Measurements from ENCODE around the gene PDXP.

PDXP gene

DNA sequence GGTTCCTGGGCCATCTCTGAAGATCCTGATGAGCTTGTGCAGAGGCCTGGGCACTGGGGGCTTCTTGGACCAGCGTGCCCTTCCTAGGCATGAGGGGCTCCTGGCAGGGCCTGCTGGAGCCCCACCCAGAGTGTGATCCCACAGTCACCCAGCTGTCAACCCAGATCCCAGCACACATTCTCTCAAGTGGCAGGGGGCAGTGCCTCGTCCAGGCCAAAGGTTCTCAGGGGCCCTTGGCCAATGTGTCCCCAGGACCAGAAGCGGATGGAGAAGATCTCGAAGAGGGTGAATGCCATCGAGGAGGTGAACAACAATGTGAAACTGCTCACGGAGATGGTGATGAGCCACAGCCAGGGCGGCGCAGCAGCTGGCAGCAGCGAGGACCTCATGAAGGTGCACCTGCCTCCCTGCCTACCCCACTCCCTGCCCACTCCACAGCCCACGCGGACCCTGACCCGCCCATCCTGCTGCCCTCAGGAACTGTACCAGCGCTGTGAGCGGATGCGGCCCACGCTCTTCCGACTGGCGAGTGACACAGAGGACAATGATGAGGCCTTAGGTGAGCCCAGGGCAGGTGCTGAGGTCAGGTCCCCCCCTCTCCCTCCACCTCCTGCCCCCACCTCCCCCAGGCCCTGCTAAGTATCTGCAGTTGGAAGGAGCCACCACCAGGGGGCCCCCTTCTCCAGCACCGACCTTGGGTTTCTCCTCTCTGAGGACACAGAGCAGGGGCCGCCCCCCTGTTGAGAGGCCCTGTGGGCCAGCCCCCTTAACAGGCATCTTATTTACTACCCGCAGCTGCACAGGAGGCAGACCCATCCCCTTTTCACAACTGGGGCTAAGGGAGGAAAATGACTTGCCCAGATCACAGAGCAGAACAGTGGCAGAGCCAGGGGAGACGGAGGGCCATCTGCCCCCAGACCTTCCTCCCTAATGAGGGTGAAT is 35.2 kb upstream of the PDXP start:
- CTCF ChIA-PET, result interaction anchor here (0.7 to 28.2 kb wide), 10 partner anchors 9 to 53 kb away, joined by 3 to 506 read pairs (median 4); partner anchors contain the start of genes LGALS1 and NOL12
- Mint-ChIP-seq H3K36me3 (peaks cover 34% of the 10 kb centered on the region), H3K27ac (peak overlapping the region; percentile 83), H3K9me3 (no peaks in the 10 kb centered on the region), H3K4me1 (peaks cover 43% of the 10 kb centered on the region), H3K27me3 (no peaks in the 10 kb centered on the region), H3K4me3 (no peak overlapping the region)
- DNase-seq, result peak; percentile 84

DNA sequence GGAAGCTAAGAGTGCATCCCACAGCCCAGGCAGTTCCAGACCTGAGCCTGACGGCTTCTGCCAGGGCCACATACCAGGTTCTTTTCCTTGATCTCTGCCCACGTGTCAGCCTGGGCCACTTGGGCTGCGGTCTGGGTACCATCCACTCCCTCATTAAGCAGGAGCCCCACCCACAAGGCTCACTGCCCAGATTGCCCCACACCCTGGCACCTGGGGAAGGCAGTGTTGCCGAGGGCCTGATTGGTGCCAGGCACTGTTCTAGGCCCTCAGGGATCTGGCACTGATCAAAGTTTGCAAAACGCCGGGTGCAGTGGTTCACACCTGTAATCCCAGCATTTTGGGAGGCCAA is 34.5 kb upstream of the PDXP start:
- peaks cover 49% of the 10 kb centered on the region for H3K4me1 Mint-ChIP-seq
- H3K4me3 Mint-ChIP-seq, result no peak overlapping the region
- H3K36me3 Mint-ChIP-seq, result peaks cover 31% of the 10 kb centered on the region
- peak overlapping the region; percentile 83 for H3K27ac Mint-ChIP-seq
- CTCF ChIA-PET, result interaction anchor here (0.7 to 28.2 kb wide), 6 partner anchors 9 to 52 kb away, joined by 3 to 506 read pairs (median 6); partner anchors contain the start of genes LGALS1 and NOL12
- no peak for DNase-seq
- H3K27me3 Mint-ChIP-seq, result no peaks in the 10 kb centered on the region
- no peaks in the 10 kb centered on the region for H3K9me3 Mint-ChIP-seq

DNA sequence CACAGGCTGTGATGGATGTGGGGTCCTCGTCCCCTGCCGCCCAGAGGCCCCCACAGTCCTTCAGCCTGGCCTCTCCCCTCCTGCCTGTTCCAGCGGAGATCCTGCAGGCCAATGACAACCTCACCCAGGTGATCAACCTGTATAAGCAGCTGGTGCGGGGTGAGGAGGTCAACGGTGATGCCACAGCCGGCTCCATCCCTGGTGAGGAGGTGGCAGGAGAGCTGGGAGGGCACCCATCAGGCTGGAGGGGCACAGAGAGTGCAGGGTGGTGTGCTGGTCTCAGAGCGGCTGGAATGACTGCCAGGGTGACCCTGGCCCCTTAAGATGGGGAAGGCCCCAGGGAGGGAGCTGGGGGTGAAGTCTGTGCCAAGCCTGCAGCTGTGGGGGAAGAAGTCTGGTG is 33.6 kb upstream of the PDXP start:
- peak overlapping the region; percentile 73 for H3K27ac Mint-ChIP-seq
- no peak overlapping the region for H3K4me3 Mint-ChIP-seq
- no peaks in the 10 kb centered on the region for H3K27me3 Mint-ChIP-seq
- no peak for DNase-seq
- peaks cover 28% of the 10 kb centered on the region for H3K36me3 Mint-ChIP-seq
- peaks cover 52% of the 10 kb centered on the region for H3K4me1 Mint-ChIP-seq
- H3K9me3 Mint-ChIP-seq, result no peaks in the 10 kb centered on the region
- CTCF ChIA-PET, result interaction anchor here (1.1 to 28.2 kb wide), 6 partner anchors 9 to 51 kb away, joined by 3 to 506 read pairs (median 8); partner anchors contain the start of genes LGALS1, NOL12 and PDXP

DNA sequence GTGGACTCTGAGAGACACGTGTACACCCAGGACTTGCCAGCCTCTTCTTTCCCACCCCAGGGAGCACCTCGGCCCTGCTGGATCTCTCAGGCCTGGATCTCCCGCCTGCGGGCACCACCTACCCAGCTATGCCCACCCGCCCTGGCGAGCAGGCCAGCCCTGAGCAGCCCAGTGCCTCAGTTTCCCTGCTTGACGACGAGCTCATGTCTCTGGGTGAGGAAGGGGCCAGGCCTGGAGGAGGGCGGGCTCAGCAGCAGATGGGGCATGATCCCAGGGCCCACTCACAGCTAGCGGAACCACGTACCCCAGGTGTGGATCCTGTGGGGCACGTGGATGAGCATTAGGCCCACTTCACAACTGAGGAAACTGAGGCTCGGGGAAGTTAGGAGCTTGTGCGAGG is 32.8 kb upstream of the PDXP start:
- H3K27ac Mint-ChIP-seq, result no peak overlapping the region
- H3K4me1 Mint-ChIP-seq, result peaks cover 52% of the 10 kb centered on the region
- peaks cover 26% of the 10 kb centered on the region for H3K36me3 Mint-ChIP-seq

DNA sequence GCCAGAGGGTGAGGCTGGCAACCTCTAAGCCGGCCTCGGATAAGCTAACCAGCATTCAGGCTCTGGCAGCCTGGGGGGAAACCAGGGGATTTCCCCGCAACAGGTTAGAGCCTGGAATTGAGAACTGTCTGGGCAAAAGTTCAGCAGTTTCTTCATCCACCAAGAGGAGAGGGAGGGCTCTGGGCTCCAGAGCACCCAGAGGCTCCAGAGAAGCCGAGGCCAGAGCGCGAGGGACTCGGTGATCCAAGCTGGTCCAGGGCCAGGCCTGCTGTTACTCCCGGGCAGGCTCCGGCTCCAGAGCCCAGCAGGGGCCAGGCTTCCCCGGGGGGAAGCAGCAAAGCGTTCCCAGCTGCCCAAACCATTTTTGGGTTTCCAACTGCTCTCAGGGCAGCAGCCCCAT is 32.4 kb upstream of the PDXP start:
- Mint-ChIP-seq H3K27ac (peak overlapping the region; percentile 86), H3K4me3 (no peak overlapping the region), H3K4me1 (peaks cover 53% of the 10 kb centered on the region), H3K9me3 (no peaks in the 10 kb centered on the region), H3K36me3 (peaks cover 24% of the 10 kb centered on the region), H3K27me3 (no peaks in the 10 kb centered on the region)
- CTCF ChIA-PET, result interaction anchor here (1.4 to 28.2 kb wide), 9 partner anchors 8 to 69 kb away, joined by 3 to 506 read pairs (median 5); partner anchors contain the start of genes LGALS1, NOL12 and PDXP
- DNase-seq, result no peak

More for the DNA sequence above, 32.8 kb upstream of the PDXP start:
- CTCF ChIA-PET, result interaction anchor here (0.6 to 28.2 kb wide), 8 partner anchors 8 to 50 kb away, joined by 3 to 506 read pairs (median 8); partner anchors contain the start of genes LGALS1, NOL12 and PDXP
- H3K9me3 Mint-ChIP-seq, result no peaks in the 10 kb centered on the region
- H3K27me3 Mint-ChIP-seq, result no peaks in the 10 kb centered on the region
- DNase-seq, result no peak
- no peak overlapping the region for H3K4me3 Mint-ChIP-seq

DNA sequence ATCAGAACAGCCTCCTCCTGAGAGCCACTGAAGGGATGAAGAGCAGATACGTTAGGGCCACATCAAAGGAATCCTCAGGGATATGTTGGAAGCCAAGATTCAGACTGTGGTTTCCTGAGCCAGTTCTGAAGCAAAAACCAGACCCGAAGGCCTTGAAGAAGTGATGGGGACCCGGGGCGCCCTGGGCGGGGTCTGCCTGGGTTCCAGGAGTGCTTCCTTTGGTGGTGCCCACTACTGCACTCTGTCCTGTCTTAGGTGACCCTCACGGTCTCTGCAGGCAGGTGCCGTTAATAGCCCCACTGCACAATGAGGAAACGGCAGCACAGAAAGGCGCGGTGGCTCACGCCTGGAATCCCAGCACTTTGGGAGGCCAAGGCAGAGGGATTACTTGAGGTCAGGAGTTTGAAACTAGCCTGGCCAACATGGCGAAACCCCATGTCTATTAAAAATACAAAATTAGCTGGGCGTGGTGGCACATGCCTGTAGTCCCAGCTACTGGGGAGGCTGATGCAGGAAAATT is 31.9 kb upstream of the PDXP start:
- Mint-ChIP-seq H3K9me3 (no peaks in the 10 kb centered on the region), H3K4me1 (peaks cover 54% of the 10 kb centered on the region), H3K36me3 (peaks cover 22% of the 10 kb centered on the region), H3K27ac (peak overlapping the region; percentile 86), H3K4me3 (peak overlapping the region; percentile 20), H3K27me3 (no peaks in the 10 kb centered on the region)
- CTCF ChIA-PET, result interaction anchor here (1.4 to 28.2 kb wide), 10 partner anchors 10 to 88 kb away, joined by 3 to 506 read pairs (median 6); partner anchors contain the start of genes LGALS1, NOL12 and PDXP
- no peak for DNase-seq

DNA sequence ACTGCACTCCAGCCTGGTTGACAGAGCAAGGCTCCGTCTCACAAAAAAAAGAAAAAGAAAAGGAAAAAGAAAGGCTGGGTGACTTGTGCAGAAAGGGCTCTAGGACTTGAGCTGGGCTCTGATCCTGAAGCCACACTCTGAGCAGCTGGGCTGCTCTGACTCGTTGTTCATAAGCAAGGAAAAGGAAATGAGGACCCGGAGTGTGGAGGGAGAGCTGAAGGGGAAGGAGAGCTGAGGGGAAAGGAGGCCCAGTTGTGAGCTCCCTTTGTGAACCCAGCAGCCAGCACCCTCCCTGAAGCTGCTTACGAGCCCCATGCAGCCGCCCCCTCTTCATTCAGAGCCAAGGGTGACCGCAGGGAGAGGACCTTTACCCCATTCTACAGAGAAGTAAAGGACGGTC is 31.4 kb upstream of the PDXP start:
- peak overlapping the region; percentile 86 for H3K27ac Mint-ChIP-seq
- peaks cover 60% of the 10 kb centered on the region for H3K4me1 Mint-ChIP-seq
- no peaks in the 10 kb centered on the region for H3K27me3 Mint-ChIP-seq
- peaks cover 22% of the 10 kb centered on the region for H3K36me3 Mint-ChIP-seq
- H3K4me3 Mint-ChIP-seq, result peak overlapping the region; percentile 20
- H3K9me3 Mint-ChIP-seq, result no peaks in the 10 kb centered on the region
- CTCF ChIA-PET, result interaction anchor here (1.3 to 28.2 kb wide), 10 partner anchors 10 to 88 kb away, joined by 3 to 506 read pairs (median 6); partner anchors contain the start of genes GGA1, LGALS1, NOL12 and PDXP
- no peak for DNase-seq

DNA sequence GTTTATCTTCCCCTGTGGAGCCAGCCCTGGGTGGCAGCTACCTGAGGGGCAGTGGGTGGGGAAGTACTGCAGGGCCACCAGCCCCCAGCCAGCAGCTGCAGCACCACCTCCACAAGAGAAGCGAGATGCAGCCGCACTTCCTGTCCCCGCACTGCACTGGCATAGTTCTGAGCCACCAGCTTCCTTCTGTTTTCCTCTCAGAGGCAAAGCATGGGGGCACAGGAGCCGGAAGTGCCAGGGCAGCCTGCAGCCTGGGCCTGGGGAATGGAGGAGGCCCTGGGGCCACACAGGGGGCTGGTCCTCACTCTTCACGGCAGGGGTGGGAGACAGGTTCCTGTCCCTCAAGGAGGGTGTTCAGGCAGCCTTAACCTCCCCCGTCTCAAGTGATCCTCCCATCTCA is 31.0 kb upstream of the PDXP start:
- H3K27me3 Mint-ChIP-seq, result no peaks in the 10 kb centered on the region
- peak overlapping the region; percentile 86 for H3K27ac Mint-ChIP-seq
- CTCF ChIA-PET, result interaction anchor here (1.3 to 28.2 kb wide), 9 partner anchors 10 to 89 kb away, joined by 3 to 506 read pairs (median 7); partner anchors contain the start of genes GGA1, LGALS1, NOL12 and PDXP

DNA sequence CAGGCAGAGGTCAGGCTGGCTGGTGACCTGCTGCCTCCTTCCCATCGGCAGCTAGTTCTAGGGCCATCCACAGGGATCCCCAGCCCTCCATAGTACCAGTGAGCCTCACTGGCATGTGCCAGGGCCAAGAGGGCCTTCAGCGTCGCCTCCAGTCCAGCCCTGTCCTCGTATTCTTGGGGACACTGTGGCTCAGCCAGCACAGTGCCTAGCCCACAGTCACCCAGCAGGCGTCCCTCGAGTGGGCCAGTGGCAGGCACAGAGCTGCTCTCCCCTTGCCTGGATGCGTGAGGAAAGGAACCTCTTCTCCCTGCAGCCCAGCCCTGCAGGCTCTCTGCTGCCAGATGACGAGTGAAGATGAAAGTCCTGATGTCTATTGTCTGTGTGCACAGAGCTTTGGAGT is 29.7 kb upstream of the PDXP start:
- Mint-ChIP-seq H3K4me3 (no peak overlapping the region), H3K36me3 (peaks cover 21% of the 10 kb centered on the region), H3K27me3 (no peaks in the 10 kb centered on the region), H3K27ac (peak overlapping the region; percentile 86), H3K4me1 (peaks cover 67% of the 10 kb centered on the region), H3K9me3 (no peaks in the 10 kb centered on the region)
- DNase-seq, result no peak
- CTCF ChIA-PET, result interaction anchor here (1.1 to 28.2 kb wide), 4 partner anchors 9 to 47 kb away, joined by 4 to 506 read pairs (median 28); partner anchors contain the start of genes LGALS1 and NOL12

More for the DNA sequence above, 31.0 kb upstream of the PDXP start:
- Mint-ChIP-seq H3K36me3 (peaks cover 22% of the 10 kb centered on the region), H3K4me1 (peaks cover 60% of the 10 kb centered on the region), H3K4me3 (peak overlapping the region; percentile 20), H3K9me3 (no peaks in the 10 kb centered on the region)
- peak; percentile 77 for DNase-seq

DNA sequence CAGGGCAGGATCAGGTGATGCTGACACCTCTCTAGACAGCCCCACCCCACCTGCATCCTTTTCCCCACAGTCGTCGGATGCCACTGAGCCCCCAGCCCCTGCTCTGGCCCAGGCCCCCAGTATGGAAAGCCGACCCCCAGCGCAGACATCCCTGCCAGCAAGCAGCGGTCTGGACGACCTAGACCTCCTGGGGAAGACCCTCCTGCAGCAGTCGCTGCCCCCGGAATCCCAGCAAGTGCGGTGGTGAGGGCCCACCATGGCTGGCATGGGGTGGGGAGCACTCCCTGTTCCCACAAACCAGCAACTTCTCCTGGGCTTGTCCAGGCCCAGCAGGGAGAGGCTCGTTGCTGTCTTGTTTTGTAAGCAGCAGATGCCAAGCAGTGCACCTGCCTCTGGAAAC is 28.6 kb upstream of the PDXP start:
- Mint-ChIP-seq H3K27ac (no peak overlapping the region), H3K27me3 (no peaks in the 10 kb centered on the region), H3K4me1 (peaks cover 73% of the 10 kb centered on the region), H3K36me3 (peaks cover 18% of the 10 kb centered on the region), H3K4me3 (no peak overlapping the region), H3K9me3 (no peaks in the 10 kb centered on the region)
- DNase-seq, result no peak
- CTCF ChIA-PET, result interaction anchor here (5.7 to 28.2 kb wide), 2 partner anchors 13 to 46 kb away, joined by 57 to 506 read pairs; partner anchors contain the start of genes LGALS1 and NOL12

DNA sequence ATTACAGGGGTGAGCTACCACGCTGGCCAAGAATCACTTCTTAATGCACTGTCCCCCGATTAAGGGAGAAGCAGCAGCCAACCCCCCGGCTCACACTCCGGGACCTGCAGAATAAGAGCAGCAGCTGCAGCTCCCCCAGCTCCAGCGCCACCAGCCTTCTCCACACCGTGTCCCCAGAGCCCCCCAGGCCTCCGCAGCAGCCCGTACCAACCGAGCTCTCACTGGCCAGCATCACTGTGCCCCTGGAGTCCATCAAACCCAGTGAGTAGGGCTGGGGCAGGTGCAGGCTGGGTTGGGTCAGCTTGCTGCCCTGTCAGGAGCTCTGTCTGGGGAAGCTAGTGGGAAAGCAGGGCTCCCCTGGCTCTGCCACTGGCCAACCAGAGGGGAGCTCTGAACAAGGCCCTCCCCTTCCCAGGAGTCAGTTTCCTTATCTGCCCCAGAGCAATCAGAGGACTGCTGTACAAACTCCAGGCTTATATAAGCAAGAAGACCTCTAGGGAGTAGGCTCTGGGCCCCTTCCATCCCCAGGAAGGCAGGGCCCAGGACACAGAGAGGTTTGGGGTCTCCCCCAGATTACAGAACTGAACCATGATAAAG is 27.6 kb upstream of the PDXP start:
- DNase-seq, result no peak
- H3K4me1 Mint-ChIP-seq, result peaks cover 73% of the 10 kb centered on the region
- no peaks in the 10 kb centered on the region for H3K9me3 Mint-ChIP-seq
- no peaks in the 10 kb centered on the region for H3K27me3 Mint-ChIP-seq
- H3K27ac Mint-ChIP-seq, result peak overlapping the region; percentile 87
- peaks cover 11% of the 10 kb centered on the region for H3K36me3 Mint-ChIP-seq
- H3K4me3 Mint-ChIP-seq, result no peak overlapping the region
- CTCF ChIA-PET, result interaction anchor here (1.2 to 28.2 kb wide), 3 partner anchors 12 to 45 kb away, joined by 3 to 506 read pairs (median 57); partner anchors contain the start of genes LGALS1 and NOL12

DNA sequence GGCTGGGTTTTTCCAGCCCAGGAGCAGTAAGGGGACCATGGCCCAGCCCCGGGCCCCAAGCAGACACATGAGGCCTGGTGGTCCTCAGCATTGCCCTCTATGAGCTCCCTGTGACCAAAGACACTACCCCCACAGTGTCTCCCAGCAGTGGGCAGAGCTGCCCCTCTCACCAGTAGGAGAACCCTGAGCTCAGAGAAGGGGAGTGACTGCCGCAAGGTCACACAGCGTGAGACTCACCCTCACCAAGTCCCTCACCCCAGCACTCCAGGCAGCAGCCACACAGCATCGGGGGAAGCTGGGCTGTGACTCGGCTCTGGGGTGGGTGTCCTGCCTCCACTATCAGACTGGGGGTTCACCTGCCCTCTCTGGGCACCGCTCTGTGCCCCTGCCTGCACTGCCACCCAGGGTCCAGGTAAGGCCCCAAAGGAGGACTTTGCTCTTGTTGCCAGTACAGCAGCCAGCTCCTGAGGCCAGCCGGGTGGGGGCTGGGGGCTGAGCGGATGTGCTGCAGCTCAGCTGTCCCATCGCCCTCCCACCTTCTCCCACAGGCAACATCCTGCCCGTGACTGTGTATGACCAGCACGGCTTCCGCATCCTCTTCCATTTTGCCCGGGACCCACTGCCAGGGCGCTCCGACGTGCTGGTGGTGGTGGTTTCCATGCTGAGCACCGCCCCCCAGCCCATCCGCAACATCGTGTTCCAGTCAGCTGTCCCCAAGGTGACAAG is 26.9 kb upstream of the PDXP start:
- no peaks in the 10 kb centered on the region for H3K27me3 Mint-ChIP-seq
- CTCF ChIA-PET, result interaction anchor here (1.2 to 28.2 kb wide), 5 partner anchors 8 to 45 kb away, joined by 3 to 506 read pairs (median 21); partner anchors contain the start of genes GGA1, LGALS1 and NOL12
- no peaks in the 10 kb centered on the region for H3K9me3 Mint-ChIP-seq
- peak; percentile 38 for DNase-seq
- peaks cover 73% of the 10 kb centered on the region for H3K4me1 Mint-ChIP-seq
- peak overlapping the region; percentile 8 for H3K4me3 Mint-ChIP-seq
- peak overlapping the region; percentile 87 for H3K27ac Mint-ChIP-seq
- peaks cover 9% of the 10 kb centered on the region for H3K36me3 Mint-ChIP-seq
